Osteoblast (primary cell): Measurements from ENCODE around the gene IL22. TPM values are rescaled to one million over a fixed set of nuclear protein-coding genes. Genes with fewer than 3 reads are reported as not detected.

Experiments used
- DNase-seq: peaks from one replicate; pipeline ENCODE4 v3.0.0; 2011; ENCODE audit warnings: low spot score, mixed read lengths; ENCODE audit not compliant: insufficient read length; ENCODE audit errors: missing footprints
- H2AFZ ChIP-seq: 2 replicates; pipeline ENCODE4 v1.6.0; 2011; ENCODE audit warnings: mild to moderate bottlenecking, low read length
- H3K27ac ChIP-seq: 2 replicates; pipeline ENCODE4 v1.5.1; 2011; ENCODE audit warnings: mild to moderate bottlenecking, low read depth, low read length, moderate library complexity
- H3K27me3 ChIP-seq: 2 replicates; pipeline ENCODE4 v1.6.0; 2012; ENCODE audit warnings: mild to moderate bottlenecking, control low read depth, inconsistent platforms, low read length, moderate library complexity; ENCODE audit not compliant: insufficient read depth
- H3K36me3 ChIP-seq: 2 replicates; pipeline ENCODE4 v1.5.1; 2011; ENCODE audit warnings: mild to moderate bottlenecking, low read length, control low read depth, moderate library complexity; ENCODE audit not compliant: insufficient read depth
- H3K4me1 ChIP-seq: 2 replicates; pipeline ENCODE4 v1.5.1; 2011; ENCODE audit warnings: mild to moderate bottlenecking, low read length, control low read depth, moderate library complexity; ENCODE audit not compliant: insufficient read depth
- H3K4me2 ChIP-seq: 2 replicates; pipeline ENCODE4 v1.6.0; 2011; ENCODE audit warnings: mild to moderate bottlenecking, low read length; ENCODE audit not compliant: insufficient read depth
- H3K4me3 ChIP-seq: fragments of 200-600 bp; sonication (generic); 3 replicates; pipeline ENCODE4 v1.5.1; 2012; ENCODE audit warnings: mild to moderate bottlenecking, low read length, inconsistent platforms; ENCODE audit not compliant: insufficient read depth
- H3K79me2 ChIP-seq: 2 replicates; pipeline ENCODE4 v1.6.0; 2012; ENCODE audit warnings: mild to moderate bottlenecking, low read length, control low read depth, inconsistent platforms; ENCODE audit not compliant: insufficient read depth
- H3K9me3 ChIP-seq: 2 replicates; pipeline ENCODE4 v1.5.1; 2011; ENCODE audit warnings: low read depth, low read length, control low read depth
- H4K20me1 ChIP-seq: 2 replicates; pipeline ENCODE4 v1.6.0; 2012; ENCODE audit warnings: mild to moderate bottlenecking, low read length, control low read depth; ENCODE audit not compliant: insufficient read depth
- CTCF ChIP-seq: IDR thresholded peaks from 2 replicates; pipeline ENCODE4 v1.5.1; 2011; ENCODE audit warnings: mild to moderate bottlenecking, low read depth, low read length, moderate library complexity; ENCODE audit errors: extremely low read depth
- total RNA-seq: library from RNA; depleted of rRNA; stranded (reverse); fragments of >200 nt; gene quantifications from 2 replicates; pipeline ENCODE4 v1.2.3, GENCODE V29; 2012

The IL22 gene
- total RNA-seq, 1 donor: not detected

DNA sequence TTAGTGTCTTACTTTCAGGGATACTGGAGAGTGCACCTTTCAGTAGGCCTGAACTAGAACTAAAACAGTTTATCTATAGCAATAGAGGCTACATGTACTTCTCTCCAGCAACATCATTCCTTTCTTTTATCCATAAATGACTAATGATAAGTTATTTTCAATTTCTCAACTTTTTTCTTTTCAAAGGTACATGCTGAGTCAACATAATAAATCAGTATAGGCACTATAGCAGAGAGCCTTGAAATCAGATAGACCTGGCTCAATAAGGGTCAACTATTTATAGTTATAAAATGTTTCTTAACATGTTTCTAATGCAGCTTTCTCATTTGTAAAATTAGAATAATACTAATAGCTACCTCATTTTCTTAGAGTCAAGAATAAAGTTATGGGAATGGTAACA is 5.6 kb downstream of the IL22 start:
- no peak overlapping the region for H3K4me3 ChIP-seq
- no peak overlapping the region for H3K4me2 ChIP-seq
- no peak overlapping the region for H2AFZ ChIP-seq
- no peaks in the 10 kb centered on the region for H3K36me3 ChIP-seq
- TF ChIP-seq CTCF: no peak
- no peaks in the 10 kb centered on the region for H3K9me3 ChIP-seq
- no peaks in the 10 kb centered on the region for H4K20me1 ChIP-seq
- no peaks in the 10 kb centered on the region for H3K27me3 ChIP-seq
- no peaks in the 10 kb centered on the region for H3K79me2 ChIP-seq
- H3K27ac ChIP-seq: no peak overlapping the region
- no peak for DNase-seq
- H3K4me1 ChIP-seq: peaks cover 23% of the 10 kb centered on the region

DNA sequence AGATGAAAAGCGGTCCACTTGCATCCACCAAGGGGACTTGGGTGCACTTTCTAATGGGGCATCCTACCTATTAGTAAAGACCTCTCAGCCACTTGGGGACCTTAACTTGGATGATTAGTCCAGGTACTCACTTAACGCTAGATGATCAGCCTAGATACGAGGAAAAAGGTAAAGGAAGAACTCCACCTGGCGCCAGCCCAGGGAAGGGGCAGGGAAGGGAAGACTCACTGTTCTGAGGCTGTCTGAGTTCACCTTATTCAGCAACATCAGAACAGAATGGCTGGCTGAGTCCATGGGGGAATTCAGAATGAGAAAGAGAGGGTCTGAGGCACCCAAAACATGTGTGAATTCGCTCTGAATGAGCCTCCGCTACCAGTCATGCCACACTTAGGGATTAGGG is 7.1 kb downstream of the IL22 start:
- Histone ChIP-seq H3K4me3 (no peak overlapping the region), H4K20me1 (no peaks in the 10 kb centered on the region), H3K4me1 (peaks cover 27% of the 10 kb centered on the region), H3K4me2 (no peak overlapping the region), H3K79me2 (no peaks in the 10 kb centered on the region), H3K27ac (no peak overlapping the region), H3K9me3 (no peaks in the 10 kb centered on the region), H3K36me3 (no peaks in the 10 kb centered on the region), H3K27me3 (no peaks in the 10 kb centered on the region), H2AFZ (peak overlapping the region; percentile 91)
- DNase-seq: no peak
- TF ChIP-seq CTCF: no peak

DNA sequence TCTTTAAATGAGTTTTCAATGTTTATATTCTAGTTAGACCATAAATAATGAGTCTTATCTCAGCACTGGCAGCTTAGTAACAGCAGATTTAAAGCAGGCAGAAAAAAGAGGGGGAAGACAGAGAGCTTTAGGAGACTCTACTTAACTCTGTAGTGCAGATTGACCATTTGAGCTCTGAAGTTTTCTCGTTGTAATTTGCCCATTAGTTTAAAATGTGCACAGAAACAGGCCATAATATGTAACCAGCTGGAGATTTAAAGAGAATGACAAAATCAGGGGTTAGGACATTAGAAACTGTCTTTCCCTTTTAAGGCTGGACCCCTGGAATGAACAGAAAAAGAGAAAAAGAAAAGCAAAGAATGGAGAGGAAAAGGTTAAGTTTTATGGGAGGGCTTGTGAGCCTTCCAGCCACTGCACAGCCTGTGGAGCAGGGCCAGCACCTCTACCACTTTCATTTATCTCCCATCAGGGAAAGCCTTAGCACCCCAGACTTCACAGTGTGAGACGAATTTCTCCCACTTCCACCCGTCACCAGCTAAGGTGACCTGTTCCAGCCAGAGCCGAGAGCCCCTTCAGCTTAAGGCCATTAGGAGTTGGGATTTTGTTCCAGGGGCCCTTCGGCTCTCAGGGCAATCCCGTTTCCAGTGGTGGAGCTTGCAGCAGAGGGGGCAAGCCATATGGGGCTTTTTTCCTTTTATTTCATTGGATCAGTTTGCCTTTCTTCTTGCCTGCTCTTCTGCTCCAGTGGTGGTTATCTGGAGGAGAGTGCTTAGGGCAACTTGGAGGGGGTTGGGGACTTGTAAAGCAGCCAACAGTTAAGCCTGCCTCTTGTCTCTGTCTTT is 8.0 kb downstream of the IL22 start:
- no peaks in the 10 kb centered on the region for H4K20me1 ChIP-seq
- peaks cover 31% of the 10 kb centered on the region for H3K4me1 ChIP-seq
- peak overlapping the region; percentile 19 for H3K27ac ChIP-seq
- peak overlapping the region; percentile 63 for H3K4me3 ChIP-seq
- H3K36me3 ChIP-seq: no peaks in the 10 kb centered on the region
- peak overlapping the region; percentile 86 for H3K4me2 ChIP-seq
- H2AFZ ChIP-seq: peak overlapping the region; percentile 91
- H3K27me3 ChIP-seq: no peaks in the 10 kb centered on the region
- no peaks in the 10 kb centered on the region for H3K79me2 ChIP-seq
- TF ChIP-seq CTCF: no peak
- peak; percentile 9 for DNase-seq
- no peaks in the 10 kb centered on the region for H3K9me3 ChIP-seq

DNA sequence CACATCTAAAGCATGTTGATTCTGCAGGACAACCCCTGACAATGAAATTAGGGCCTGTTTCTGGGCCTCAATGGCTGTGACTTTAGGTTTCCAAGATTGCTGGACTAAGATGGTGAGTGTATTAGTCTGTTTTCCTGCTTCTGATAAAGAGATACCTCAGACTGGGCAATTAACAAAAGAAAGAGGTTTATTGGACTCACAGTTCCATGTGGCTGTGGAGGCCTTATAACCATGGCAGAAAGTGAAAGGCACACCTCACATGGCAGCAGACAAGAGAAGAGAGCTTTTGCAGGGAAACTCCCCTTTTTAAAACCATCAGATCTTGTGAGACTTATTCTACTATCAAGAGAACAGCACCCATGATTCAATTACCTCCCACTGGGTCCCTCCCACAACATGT is 10.6 kb downstream of the IL22 start:
- Histone ChIP-seq H2AFZ (no peak overlapping the region), H3K79me2 (no peaks in the 10 kb centered on the region), H3K9me3 (no peaks in the 10 kb centered on the region), H3K27me3 (no peaks in the 10 kb centered on the region), H3K4me1 (peaks cover 46% of the 10 kb centered on the region), H3K4me3 (no peak overlapping the region), H3K27ac (no peak overlapping the region), H3K4me2 (no peak overlapping the region), H4K20me1 (no peaks in the 10 kb centered on the region), H3K36me3 (no peaks in the 10 kb centered on the region)
- DNase-seq: no peak
- TF ChIP-seq CTCF: no peak
